DMS153 treated with DMSO at 0.1 percent for 48 hours (cell line): ENCODE data around the gene APOLD1.
"Not testable (repeated sequence)": the region's sequence is repeated elsewhere in the genome, so short reads cannot be mapped to it uniquely, and the experiment has no call there.

Experiments used
- DNase-seq: peaks from one replicate; lab custom pipeline; 2025; ENCODE audit not compliant: unreplicated experiment; lab: John Stamatoyannopoulos, UW

The APOLD1 gene

DNA sequence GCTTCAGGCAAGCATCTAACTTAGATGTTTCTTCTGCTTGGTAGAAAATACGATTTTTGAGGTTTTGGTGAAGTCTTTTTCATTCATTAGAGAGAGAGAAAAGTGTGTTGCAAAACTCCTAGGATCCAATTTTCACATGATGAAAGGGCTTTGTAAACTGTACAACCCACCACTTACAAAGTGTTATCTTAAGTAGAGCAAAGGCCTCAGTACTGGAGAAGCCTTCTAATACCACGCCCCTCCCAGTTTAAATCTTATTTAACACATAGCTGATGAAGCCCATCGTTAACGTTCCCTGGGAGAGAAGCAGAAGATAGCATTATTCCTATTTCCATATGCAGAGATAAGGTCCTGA, 869 bp downstream of the APOLD1 start:
- no peak for DNase-seq

DNA sequence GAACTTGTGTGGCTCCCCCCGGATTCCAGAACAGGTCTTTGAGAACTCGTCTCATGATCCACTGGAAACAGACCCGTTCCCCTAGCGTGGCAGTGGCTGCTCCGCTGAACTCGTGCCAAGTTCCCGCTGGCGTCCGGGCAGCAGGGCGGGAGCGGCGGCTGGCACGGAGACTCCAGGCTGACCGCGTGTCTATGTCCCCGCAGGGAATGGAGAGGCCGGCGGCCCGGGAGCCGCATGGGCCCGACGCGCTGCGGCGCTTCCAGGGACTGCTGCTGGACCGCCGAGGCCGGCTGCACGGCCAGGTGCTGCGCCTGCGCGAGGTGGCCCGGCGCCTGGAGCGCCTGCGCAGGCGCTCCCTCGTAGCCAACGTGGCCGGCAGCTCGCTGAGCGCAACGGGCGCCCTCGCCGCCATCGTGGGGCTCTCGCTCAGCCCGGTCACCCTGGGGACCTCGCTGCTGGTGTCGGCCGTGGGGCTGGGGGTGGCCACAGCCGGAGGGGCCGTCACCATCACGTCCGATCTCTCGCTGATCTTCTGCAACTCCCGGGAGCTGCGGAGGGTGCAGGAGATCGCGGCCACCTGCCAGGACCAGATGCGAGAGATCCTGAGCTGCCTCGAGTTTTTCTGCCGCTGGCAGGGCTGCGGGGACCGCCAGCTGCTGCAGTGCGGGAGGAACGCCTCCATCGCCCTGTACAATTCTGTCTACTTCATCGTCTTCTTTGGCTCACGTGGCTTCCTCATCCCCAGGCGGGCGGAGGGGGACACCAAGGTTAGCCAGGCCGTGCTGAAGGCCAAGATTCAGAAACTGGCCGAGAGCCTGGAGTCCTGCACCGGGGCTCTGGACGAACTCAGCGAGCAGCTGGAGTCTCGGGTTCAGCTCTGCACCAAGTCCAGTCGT, 1.5 kb downstream of the APOLD1 start:
- DNase-seq = peak; percentile 67

- no peak for DNase-seq
These were observed 2.7 kb downstream of the APOLD1 start for GRCh38 chr12:12788131-12788530.

- peak; percentile 74 for DNase-seq
These were observed 3.4 kb downstream of the APOLD1 start for GRCh38 chr12:12788675-12789368.

- DNase-seq = no peak
These were observed 5.5 kb downstream of the APOLD1 start for GRCh38 chr12:12790956-12791355.

DNA sequence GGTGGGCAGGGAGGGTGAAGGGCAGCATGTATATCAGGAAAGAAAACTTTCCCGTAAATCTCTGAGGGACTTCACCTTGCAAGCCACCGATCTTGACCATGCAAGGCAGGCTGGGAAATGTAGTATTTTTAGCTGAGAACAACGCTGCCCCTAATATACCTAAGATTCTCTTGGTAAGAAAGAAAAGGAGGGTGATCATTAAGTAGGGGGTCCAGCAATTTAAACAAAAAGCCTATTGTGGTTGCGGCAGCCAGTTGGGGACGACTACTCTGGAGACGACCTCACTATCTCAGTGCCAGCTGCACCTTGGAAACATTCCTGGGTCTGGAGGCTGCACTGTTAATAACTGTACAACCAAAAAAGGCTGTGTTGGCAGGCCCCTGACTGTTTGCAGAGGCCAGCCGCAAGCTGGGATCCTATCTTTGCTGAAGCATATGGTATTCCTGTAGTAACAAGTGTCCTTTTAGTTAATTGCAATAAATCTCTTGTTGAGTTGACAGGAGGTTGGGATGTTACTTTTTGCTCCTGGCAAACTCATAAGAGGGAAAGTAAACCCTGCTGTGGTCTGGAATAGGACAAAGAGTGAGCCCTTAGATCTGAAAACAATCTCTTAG, 6.4 kb downstream of the APOLD1 start:
- no peak for DNase-seq

GRCh38 chr12:12792421-12792820, 7.0 kb downstream of the APOLD1 start:
- no peak for DNase-seq

DNA sequence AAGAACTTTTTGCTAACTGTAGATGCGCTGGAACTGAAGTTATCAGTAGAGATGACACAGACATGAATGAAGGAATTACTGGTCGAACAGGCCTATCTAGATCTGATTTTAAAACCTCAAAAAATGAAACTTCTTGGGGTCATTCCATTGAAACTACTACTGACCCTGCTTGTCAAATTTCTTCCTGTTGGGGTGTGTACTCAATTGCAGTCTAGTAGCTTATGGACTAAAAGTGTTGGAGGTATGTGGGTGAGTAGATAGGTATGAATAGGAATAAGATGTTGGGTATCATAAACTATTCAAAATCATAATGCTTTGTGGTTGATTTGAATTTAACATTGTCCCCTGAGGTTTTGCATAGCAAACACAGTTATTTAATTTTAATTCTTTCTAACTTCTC, 9.2 kb downstream of the APOLD1 start:
- DNase-seq = no peak

GRCh38 chr12:12796171-12796570, 10.7 kb downstream of the APOLD1 start:
- no peak for DNase-seq

- DNase-seq = no peak
These were observed 11.7 kb downstream of the APOLD1 start for GRCh38 chr12:12796928-12797793.

DNA sequence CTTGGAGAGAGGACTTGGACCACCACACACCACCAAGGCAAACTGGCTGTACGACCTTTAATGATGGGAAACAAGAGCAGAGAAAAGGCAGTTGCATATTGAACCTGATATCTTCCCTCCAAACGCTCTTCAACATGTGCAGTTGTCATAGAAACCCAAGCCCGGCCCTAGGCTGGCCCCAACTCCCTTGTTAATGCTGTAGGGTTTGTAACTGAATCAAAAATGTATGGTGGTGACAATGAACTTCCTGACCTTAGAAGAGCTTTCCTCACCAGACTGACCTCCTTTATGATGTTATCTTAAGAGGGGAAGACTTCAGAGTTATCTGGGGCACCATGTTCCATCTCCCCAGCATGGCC, 12.3 kb downstream of the APOLD1 start:
- no peak for DNase-seq

DNA sequence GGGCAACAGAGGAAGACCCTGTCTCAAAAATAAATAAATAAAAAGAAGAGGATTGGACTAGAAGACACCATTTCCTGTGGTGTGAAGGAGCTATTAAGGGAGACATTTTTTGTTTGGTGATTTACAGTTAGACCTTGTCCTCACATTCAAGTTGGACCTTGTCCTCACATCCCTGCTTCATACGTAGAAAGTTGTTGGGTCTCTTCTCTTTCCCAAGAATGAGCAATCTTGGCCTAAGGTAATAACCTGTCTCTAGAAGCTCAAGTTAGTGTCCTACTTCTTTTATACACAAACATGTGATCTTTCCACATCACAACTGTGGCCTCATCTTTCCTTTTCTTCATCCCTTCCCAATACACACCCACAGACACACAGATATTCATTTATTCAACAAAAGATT, 13.0 kb downstream of the APOLD1 start:
- DNase-seq = no peak

DNA sequence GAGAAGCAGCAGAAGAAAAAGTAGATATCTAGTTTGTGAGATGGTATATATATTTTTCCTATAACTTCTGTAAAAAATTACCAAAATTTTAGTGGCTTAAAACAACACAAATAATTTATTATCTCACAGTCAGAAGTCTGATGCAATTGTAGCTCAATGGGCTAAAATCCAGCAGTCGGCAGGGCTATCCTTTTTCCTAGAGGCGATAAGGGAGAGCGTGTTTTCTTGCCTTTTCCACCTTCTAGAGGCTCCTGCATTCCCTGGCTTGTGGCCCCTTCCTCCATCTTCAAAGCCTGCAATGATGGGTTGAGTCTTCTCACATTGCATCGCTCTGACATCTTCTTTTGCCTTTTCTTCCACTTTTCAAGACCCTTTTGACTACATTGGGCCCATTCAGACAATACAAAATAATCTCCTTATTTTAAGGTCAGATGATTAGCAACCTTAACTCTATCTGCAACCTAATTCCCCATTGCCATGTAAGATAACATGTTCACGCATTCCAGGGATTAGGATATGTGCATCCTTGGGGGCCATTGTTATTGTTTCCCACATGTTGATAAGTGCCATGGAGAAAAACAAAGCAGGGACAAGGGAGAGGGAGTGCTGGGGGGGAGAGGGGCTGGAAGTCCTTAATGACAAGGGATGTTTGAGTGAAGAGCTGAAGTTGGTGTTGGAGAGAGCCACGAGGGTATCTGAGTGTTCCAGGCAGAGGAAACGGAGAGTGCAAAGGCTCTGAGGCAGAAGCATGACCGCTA, 13.9 kb downstream of the APOLD1 start:
- no peak for DNase-seq

DNA sequence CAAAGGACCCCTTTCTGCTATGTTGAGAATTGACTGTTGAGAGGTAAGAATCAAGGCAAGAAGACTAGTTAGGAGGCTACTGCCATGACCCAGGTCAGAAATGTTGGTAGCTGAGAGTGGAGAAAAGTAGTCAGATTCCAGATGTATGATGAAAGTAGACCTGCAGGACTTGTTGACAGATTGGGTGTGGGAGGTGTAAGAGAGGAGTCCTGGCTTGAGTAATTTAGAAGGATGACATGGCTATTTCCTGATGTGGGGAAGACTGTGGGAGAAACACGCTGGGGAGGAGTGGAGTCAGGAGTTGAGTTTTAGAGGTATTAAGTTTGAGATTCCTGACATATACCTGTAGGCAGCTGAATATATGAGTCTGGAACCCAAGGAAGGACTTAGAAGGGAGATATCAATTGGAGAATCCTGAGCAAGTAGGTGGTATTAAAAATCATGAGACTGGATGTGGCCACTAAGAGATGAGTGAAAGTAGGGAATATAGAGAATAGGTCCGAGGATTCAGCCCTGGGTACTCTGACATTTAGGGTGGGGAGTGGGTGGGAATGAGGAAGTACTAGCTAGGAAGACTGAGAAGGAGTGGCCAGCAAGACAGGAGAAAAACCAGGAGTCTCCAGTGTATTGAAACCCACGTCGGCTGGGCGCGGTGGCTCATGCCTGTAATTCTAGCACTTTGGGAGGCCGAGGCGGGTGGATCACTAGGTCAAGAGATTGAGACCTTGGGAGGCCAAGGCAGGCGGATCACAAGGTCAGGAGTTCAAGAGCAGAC, 15.1 kb downstream of the APOLD1 start:
- no peak for DNase-seq

GRCh38 chr12:12801656-12802055, 16.2 kb downstream of the APOLD1 start:
- not testable (repeated sequence) for DNase-seq

- peak; percentile 52 for DNase-seq
These were observed 17.7 kb downstream of the APOLD1 start for GRCh38 chr12:12803186-12803585.

DNA sequence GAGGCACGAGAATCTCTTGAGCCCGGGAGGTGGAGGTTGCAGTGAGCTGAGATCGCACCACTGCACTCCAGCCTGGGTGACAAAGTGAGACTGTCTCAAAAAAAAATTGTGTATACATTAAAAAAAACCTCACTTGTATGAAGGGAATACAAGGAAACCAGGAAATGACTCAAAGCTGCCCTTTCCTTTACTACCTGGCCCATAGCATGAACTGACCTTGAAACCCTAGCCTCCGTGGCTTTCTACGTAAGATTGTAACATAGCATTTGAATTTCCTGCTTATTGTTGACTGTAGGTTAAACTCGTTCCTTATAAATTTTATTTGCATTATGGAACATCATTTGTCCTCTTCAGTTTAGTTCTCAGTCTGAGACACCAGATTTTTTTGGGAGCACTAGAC, 18.6 kb downstream of the APOLD1 start:
- DNase-seq = no peak

DNA sequence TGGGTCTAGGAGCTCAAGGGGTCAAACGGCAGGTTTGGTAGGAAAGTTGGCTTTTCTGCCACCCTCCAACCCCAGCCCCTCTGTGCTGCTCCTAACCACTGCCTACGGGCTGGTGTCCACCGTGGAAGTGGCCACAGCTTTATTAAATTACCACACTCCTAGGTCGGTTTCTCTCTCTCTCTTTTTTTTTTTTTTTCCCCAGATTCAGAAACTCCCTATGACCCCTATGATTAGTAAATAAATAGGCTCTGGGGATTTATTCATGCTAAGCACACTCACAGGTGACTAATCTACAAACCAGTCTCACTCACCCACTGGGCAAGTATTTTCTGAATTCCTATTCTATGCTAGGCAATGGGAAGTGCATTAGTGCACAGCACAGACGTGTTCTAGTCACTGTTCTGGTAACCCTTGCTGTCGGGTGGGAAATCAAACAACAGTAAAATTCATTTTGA, 19.0 kb downstream of the APOLD1 start:
- DNase-seq = no peak

DNA sequence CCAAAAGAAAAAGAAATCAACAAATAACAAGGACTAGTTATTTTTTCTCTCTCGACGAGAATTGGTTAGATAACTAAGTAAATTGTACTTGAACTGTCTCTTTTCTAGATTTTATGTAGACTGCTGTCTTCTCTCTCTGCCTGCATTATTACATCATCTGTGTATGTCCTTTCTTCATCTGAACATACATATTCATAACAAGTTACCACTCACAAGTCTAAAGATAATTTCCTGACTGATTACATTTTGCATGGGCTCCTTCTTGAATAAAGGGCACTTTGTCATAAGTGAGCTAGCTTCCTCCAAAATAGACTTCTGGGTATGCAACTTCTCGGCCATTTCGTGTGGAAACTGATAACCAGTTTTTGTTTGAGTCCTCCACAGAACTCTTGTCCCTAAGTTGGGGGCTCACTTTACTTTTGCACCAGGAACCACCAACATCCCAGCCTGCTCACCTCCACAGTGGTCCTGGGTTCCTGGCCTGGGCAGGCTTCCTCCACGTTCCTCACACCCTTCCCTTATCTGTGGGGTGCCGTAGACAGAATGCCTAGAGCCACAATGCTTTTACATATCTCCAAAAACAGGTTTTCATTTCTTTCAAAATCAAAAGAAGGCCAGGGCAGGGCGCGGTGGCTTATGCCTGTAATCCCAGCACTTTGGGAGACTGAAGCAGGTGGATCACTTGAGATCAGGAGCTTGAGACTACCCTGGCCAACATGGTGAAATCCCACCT, 21.5 kb downstream of the APOLD1 start:
- no peak for DNase-seq
